Keratinocyte (primary cell): ENCODE data around the gene HOXB9. TPM values are rescaled to one million over a fixed set of nuclear protein-coding genes. Genes with fewer than 3 reads are reported as not detected.

Source experiments
- DNase-seq: peaks from one replicate; pipeline ENCODE4 v3.0.0-alpha.2; 2011; ENCODE audit warnings: low read depth, missing footprints, low spot score
- FAIRE-seq: peaks from 2 replicates; lab custom pipeline; 2011; peaks lifted over from hg19 to GRCh38; lab: Jason Lieb, UNC
- H2AFZ ChIP-seq: 2 replicates; pipeline ENCODE4 v1.6.0; 2012; ENCODE audit warnings: low read length, control low read depth, inconsistent platforms; ENCODE audit not compliant: control insufficient read depth
- H3K27ac ChIP-seq: 2 replicates; pipeline ENCODE4 v1.5.1; 2011; ENCODE audit warnings: low read length; ENCODE audit not compliant: control insufficient read depth, insufficient read depth
- H3K27me3 ChIP-seq: 3 replicates; pipeline ENCODE4 v1.6.0; 2011; ENCODE audit warnings: low read length; ENCODE audit not compliant: control insufficient read depth, insufficient read depth; ENCODE audit errors: extremely low read depth
- H3K36me3 ChIP-seq, 2 experiments: 2 replicates in 1 of 2; 3 replicates in 1 of 2; pipeline ENCODE4 v1.5.1; 2011; ENCODE audit warnings: low read length in 2 of 2, mild to moderate bottlenecking in 1 of 2; ENCODE audit not compliant: control insufficient read depth in 2 of 2, insufficient read depth in 2 of 2; ENCODE audit errors: extremely low read depth in 1 of 2
- H3K4me1 ChIP-seq: 3 replicates; pipeline ENCODE4 v1.5.1; 2011; ENCODE audit warnings: low read length; ENCODE audit not compliant: control insufficient read depth, insufficient read depth; ENCODE audit errors: extremely low read depth
- H3K4me2 ChIP-seq: 3 replicates; pipeline ENCODE4 v1.6.0; 2011; ENCODE audit warnings: low read depth, low read length; ENCODE audit not compliant: control insufficient read depth, insufficient read depth; ENCODE audit errors: extremely low read depth
- H3K4me3 ChIP-seq, 3 experiments: fragments of 200-600 bp in 1 of 3; sonication (generic) in 1 of 3; 2 replicates in 2 of 3; 3 replicates in 1 of 3; pipeline ENCODE4 v1.5.1; 2011 to 2016; ENCODE audit warnings: low read length in 3 of 3, mild to moderate bottlenecking in 3 of 3, control low read depth in 2 of 3, inconsistent platforms in 1 of 3, low read depth in 1 of 3, mixed read lengths in 1 of 3, mixed run types in 1 of 3, moderate library complexity in 1 of 3; ENCODE audit not compliant: control insufficient read depth in 2 of 3, insufficient read depth in 2 of 3; ENCODE audit errors: extremely low read depth in 1 of 3
- H3K79me2 ChIP-seq: 2 replicates; pipeline ENCODE4 v1.6.0; 2012; ENCODE audit warnings: low read length; ENCODE audit not compliant: control insufficient read depth, insufficient read depth
- H3K9ac ChIP-seq: 3 replicates; pipeline ENCODE4 v1.6.0; 2011; ENCODE audit warnings: low read length; ENCODE audit not compliant: control insufficient read depth, insufficient read depth; ENCODE audit errors: extremely low read depth
- H3K9me1 ChIP-seq: 3 replicates; pipeline ENCODE4 v1.6.0; 2011; ENCODE audit warnings: low read length; ENCODE audit not compliant: control insufficient read depth, insufficient read depth; ENCODE audit errors: extremely low read depth
- H3K9me3 ChIP-seq: 2 replicates; pipeline ENCODE4 v1.5.1; 2012; ENCODE audit warnings: low read depth, low read length; ENCODE audit not compliant: control insufficient read depth
- H4K20me1 ChIP-seq: 3 replicates; pipeline ENCODE4 v1.6.0; 2011; ENCODE audit warnings: low read length; ENCODE audit not compliant: control insufficient read depth, insufficient read depth; ENCODE audit errors: extremely low read depth
- CTCF ChIP-seq, 3 experiments: IDR thresholded peaks in 1 of 3; conservative IDR thresholded peaks in 1 of 3; optimal IDR thresholded peaks in 1 of 3; 2 replicates in 2 of 3; 3 replicates in 1 of 3; pipeline versions ENCODE3 to v1.5.1; 2011; ENCODE audit warnings: low read length in 3 of 3, mild to moderate bottlenecking in 3 of 3, moderate library complexity in 2 of 3, control low read depth in 1 of 3, inconsistent platforms in 1 of 3; ENCODE audit not compliant: insufficient read depth in 2 of 3; ENCODE audit errors: extremely low read depth in 1 of 3
- EZH2 ChIP-seq: IDR thresholded peaks from one replicate; pipeline ENCODE4 v1.6.1; 2012; ENCODE audit warnings: inconsistent platforms, mild to moderate bottlenecking, low read length, moderate library complexity
- dilution Hi-C: fragments of 300-500 bp; cut with MboI; formaldehyde crosslinking; loops from one replicate; pipeline ENCODE4 v1.7.0; 2020; ENCODE audit warnings: low sequenced_read_pairs; ENCODE audit not compliant: extremely low pct_ligation_motif_present
- polyA plus RNA-seq, 5 experiments: library from polyadenylated mRNA; depleted of rRNA in 3 of 5; stranded (reverse) in 3 of 5; stranded (forward) in 1 of 5; unstranded in 1 of 5; fragments of >200 nt; gene quantifications; 1 replicate in 1 of 5; 2 replicates in 3 of 5; 3 replicates in 1 of 5; pipeline versions ENCODE4 v1.2.1 to v1.2.3, GENCODE V29; 2011 to 2012; ENCODE audit warnings: missing spikeins in 2 of 5, low read depth in 1 of 5, low replicate concordance in 1 of 5

HOXB9 gene
- polyA plus RNA-seq, 1 donor (not counting 4 experiments of a cell fraction or from before 2014, with no cell fraction given), result 0.03 TPM

- Histone ChIP-seq H2AFZ (peak overlapping the region; percentile 84), H3K9me3 (no peaks in the 10 kb centered on the region), H3K79me2 (no peaks in the 10 kb centered on the region), H3K36me3 (no peaks in the 10 kb centered on the region), H3K27me3 (peaks cover 90% of the 10 kb centered on the region), H3K9me1 (no peaks in the 10 kb centered on the region), H4K20me1 (no peaks in the 10 kb centered on the region), H3K4me2 (peak overlapping the region; percentile 90), H3K4me1 (peaks cover 8% of the 10 kb centered on the region), H3K4me3 (peak overlapping the region; percentile 51 to 78 (median 67)), H3K9ac (no peak overlapping the region), H3K27ac (no peak overlapping the region)
- TF ChIP-seq CTCF (optimal IDR thresholded peaks at IDR 0.05 in 1 of 3, IDR thresholded peaks at IDR 0.05 in 1 of 3, conservative IDR thresholded peaks at IDR 0.05 in 1 of 3; ENCODE audit: extremely low read depth in 1 of 3, insufficient read depth in 2 of 3, low read length in 3 of 3) (no peak), EZH2 (peak; percentile 20)
- dilution Hi-C loops, result no loop called here
- no peak for FAIRE-seq
- no peak for DNase-seq
Observed at GRCh38 chr17:48609759-48610281, 16.3 kb downstream of the HOXB9 start.

GRCh38 chr17:48609033-48609432 lies 17.1 kb downstream of the HOXB9 start:
- H3K9me1 ChIP-seq, result no peaks in the 10 kb centered on the region
- no peaks in the 10 kb centered on the region for H3K79me2 ChIP-seq
- H3K4me3 ChIP-seq, result no peak overlapping the region
- TF ChIP-seq EZH2, result no peak
- TF ChIP-seq CTCF (optimal IDR thresholded peaks at IDR 0.05 in 1 of 3, IDR thresholded peaks at IDR 0.05 in 1 of 3, conservative IDR thresholded peaks at IDR 0.05 in 1 of 3; ENCODE audit: extremely low read depth in 1 of 3, insufficient read depth in 2 of 3, low read length in 3 of 3), result no peak
- FAIRE-seq, result no peak
- DNase-seq, result no peak
- no peaks in the 10 kb centered on the region for H3K9me3 ChIP-seq
- H2AFZ ChIP-seq, result no peak overlapping the region
- peaks cover 5% of the 10 kb centered on the region for H3K4me1 ChIP-seq
- no peaks in the 10 kb centered on the region for H4K20me1 ChIP-seq
- H3K27me3 ChIP-seq, result peaks cover 90% of the 10 kb centered on the region
- no peak overlapping the region for H3K4me2 ChIP-seq
- H3K27ac ChIP-seq, result no peak overlapping the region
- dilution Hi-C loops, result no loop called here
- H3K36me3 ChIP-seq, result no peaks in the 10 kb centered on the region
- H3K9ac ChIP-seq, result no peak overlapping the region
